Smooth muscle cell of the brain vasculature (primary cell): ENCODE data around the gene PTER.

Experiments
- DNase-seq: peaks from one replicate; pipeline ENCODE4 v3.0.0-alpha.2; 2012; ENCODE audit warnings: low read depth, low spot score

PTER gene

GRCh38 chr10:16544099-16544498 lies 107.3 kb downstream of the PTER start:
- no peak for DNase-seq

GRCh38 chr10:16544591-16544990 lies 107.8 kb downstream of the PTER start:
- DNase-seq = no peak

DNA sequence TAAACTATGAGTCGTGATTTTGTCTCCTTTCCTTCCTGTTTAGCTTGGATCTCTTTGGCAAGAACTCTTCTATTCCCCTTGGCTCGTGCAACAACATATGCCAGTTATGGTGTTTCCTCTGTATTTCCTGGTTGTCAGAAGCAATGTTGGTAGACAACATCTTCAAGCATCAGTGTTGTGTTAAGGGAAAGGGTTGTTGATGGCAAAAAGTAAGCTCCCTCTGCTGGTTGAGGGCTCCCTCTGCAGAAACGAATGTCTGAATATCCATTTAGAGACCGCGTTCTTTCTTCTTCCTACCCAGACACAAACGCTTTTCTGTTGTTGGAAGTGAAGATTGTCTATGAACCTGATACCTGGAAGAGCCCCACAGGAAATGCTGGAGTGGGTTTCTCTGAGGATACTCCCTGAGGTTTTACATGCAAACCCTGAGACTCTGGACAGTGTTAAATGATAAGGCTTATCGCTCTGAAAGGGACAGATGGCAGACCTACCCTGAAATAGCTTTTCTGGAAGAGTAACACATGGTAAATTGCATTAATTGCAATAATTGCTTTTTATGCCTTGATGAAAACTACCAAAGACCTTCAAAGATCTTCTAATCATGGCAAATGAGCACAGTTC lies 108.4 kb downstream of the PTER start:
- DNase-seq = no peak

- no peak for DNase-seq
Measured at GRCh38 chr10:16547973-16548372, 111.2 kb downstream of the PTER start.

- DNase-seq = no peak
Measured at GRCh38 chr10:16559236-16559773, 122.5 kb downstream of the PTER start.

DNA sequence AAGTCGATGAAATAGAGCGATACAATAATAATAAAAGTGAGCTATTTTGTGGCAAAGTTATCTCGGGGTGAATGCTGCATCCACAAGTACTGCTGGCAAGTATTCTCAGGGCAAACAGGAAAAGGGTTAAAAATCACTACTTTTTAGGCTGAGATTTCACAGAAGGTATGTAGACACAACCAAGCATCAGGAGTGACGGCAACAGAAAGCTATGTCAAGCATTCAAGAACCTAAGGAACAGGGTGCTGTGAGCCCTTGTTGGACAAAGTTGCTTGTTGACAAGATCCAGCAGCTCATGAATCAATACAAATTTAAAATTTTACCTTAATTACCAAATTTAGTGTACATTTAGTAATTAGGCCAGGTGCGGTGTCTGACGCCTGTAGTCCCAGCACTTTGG lies 126.1 kb downstream of the PTER start:
- DNase-seq = no peak
